GM12878 (cell line): ENCODE results near the gene DNASE2. TPM values are rescaled to one million over a fixed set of nuclear protein-coding genes. Genes with fewer than 3 reads are reported as not detected.
A peak's percentile ranks its signal among the peaks of the same experiment; 100 is the strongest.

Experiments used
- ATF2 ChIP-seq: IDR thresholded peaks from 2 replicates; pipeline ENCODE4 v1.6.1; 2012; ENCODE audit warnings: low read length, inconsistent platforms
- ATF7 ChIP-seq: fragments of 450-650 bp; IDR thresholded peaks from 2 replicates; pipeline ENCODE4 v1.6.1; 2016; ENCODE audit warnings: low read depth, mild to moderate bottlenecking
- BCL11A ChIP-seq: IDR thresholded peaks from 2 replicates; pipeline ENCODE4 v1.6.1; 2011; ENCODE audit warnings: low read depth, low read length
- HSF1 ChIP-seq: fragments of 150-350 bp; IDR thresholded peaks from 2 replicates; pipeline ENCODE4 v1.6.1; 2014; ENCODE audit warnings: mild to moderate bottlenecking, low read depth, low read length
- IRF4 ChIP-seq: IDR thresholded peaks from 2 replicates; pipeline ENCODE4 v1.6.1; 2011; ENCODE audit warnings: low read depth, low read length
- KDM1A ChIP-seq: fragments of 200-600 bp; sonication (generic); IDR thresholded peaks from 2 replicates; pipeline ENCODE4 v1.6.1; 2016; ENCODE audit warnings: borderline replicate concordance
- MEF2A ChIP-seq: IDR thresholded peaks from 2 replicates; pipeline ENCODE4 v1.6.1; 2011; ENCODE audit warnings: low read depth, mild to moderate bottlenecking, low read length, moderate library complexity; ENCODE audit not compliant: insufficient read depth
- MXI1 ChIP-seq: fragments of 150-350 bp; IDR thresholded peaks from 2 replicates; pipeline ENCODE4 v1.6.1; 2011; ENCODE audit warnings: low read depth, mild to moderate bottlenecking, inconsistent platforms, low read length, improper control_type of control experiment
- PML ChIP-seq: IDR thresholded peaks from 2 replicates; pipeline ENCODE4 v1.6.1; 2012; ENCODE audit warnings: low read length, inconsistent platforms
- POLR2AphosphoS2 ChIP-seq: IDR thresholded peaks from 2 replicates; pipeline ENCODE4 v1.6.1; 2011; ENCODE audit warnings: low read depth, mild to moderate bottlenecking, low read length, improper control_type of control experiment, moderate library complexity
- POLR2AphosphoS5 ChIP-seq: IDR thresholded peaks from 2 replicates; pipeline ENCODE4 v1.6.1; 2011; ENCODE audit warnings: mild to moderate bottlenecking, low read length, inconsistent platforms
- PRDM15 ChIP-seq: fragments of 450-650 bp; formaldehyde crosslinking; IDR thresholded peaks from 2 replicates; pipeline ENCODE4 v1.4.0; 2020; ENCODE audit warnings: mild to moderate bottlenecking, moderate library complexity
- RFX5 ChIP-seq: IDR thresholded peaks from 2 replicates; pipeline ENCODE4 v1.6.1; 2011; ENCODE audit warnings: low read depth, low read length, improper control_type of control experiment
- SUPT20H ChIP-seq: IDR thresholded peaks from 2 replicates; pipeline ENCODE4 v1.6.1; 2011; ENCODE audit warnings: low read depth, mild to moderate bottlenecking, low read length, moderate library complexity, borderline replicate concordance; ENCODE audit not compliant: control insufficient read depth
- SUZ12 ChIP-seq: fragments of 200-600 bp; sonication (generic); IDR thresholded peaks from one replicate; pipeline ENCODE4 v1.6.1; 2018; ENCODE audit warnings: antibody characterized with exemption, mild to moderate bottlenecking; ENCODE audit not compliant: unreplicated experiment
- TCF3 ChIP-seq: IDR thresholded peaks from 2 replicates; pipeline ENCODE4 v1.6.1; 2012; ENCODE audit warnings: low read depth, mild to moderate bottlenecking, low read length, borderline replicate concordance; ENCODE audit not compliant: insufficient read depth
- USF2 ChIP-seq: IDR thresholded peaks from 2 replicates; pipeline ENCODE4 v1.6.1; 2011; ENCODE audit warnings: low read depth, low read length, improper control_type of control experiment, borderline replicate concordance
- ZBTB11 ChIP-seq: fragments of 450-650 bp; formaldehyde crosslinking; IDR thresholded peaks from 2 replicates; pipeline ENCODE4 v1.5.0; 2022; ENCODE audit warnings: mild to moderate bottlenecking, missing genetic modification characterization
- polyA plus RNA-seq, 11 experiments: library from polyadenylated mRNA; depleted of rRNA in 4 of 11; unstranded in 6 of 11; stranded (reverse) in 5 of 11; fragments of >200 nt; fragmentation: Nextera tagmentation in 4 of 11; fragmentation: Illumina TruSeq in 1 of 11; extraction: Ambion mirVana in 4 of 11; extraction: Trizol in 1 of 11; gene quantifications; 1 replicate in 1 of 11; 2 replicates in 10 of 11; pipeline versions ENCODE4 v1.2.1 to v1.2.3, GENCODE V29; 2011 to 2016; ENCODE audit warnings: inconsistent platforms in 2 of 11, missing spikeins in 2 of 11, low read depth in 1 of 11
- total RNA-seq, 4 experiments: library from RNA; depleted of rRNA in 3 of 4; stranded (reverse); fragments of >200 nt in 3 of 4; fragmentation: Illumina TruSeq in 1 of 4; extraction: Trizol in 1 of 4; gene quantifications; 2 replicates each; pipeline versions ENCODE4 v1.2.1 to v1.2.3, GENCODE V29; 2013 to 2021

Gene DNASE2
- total and polyA plus RNA-seq, 10 of the 15 experiments (the other 5 are each of a cell fraction or from before 2014, with no cell fraction given) = 4.9 to 32.1 (median 22.0) TPM

GRCh38 chr19:12881172-12881808 lies at the start of gene DNASE2 (continued):
- TF ChIP-seq PRDM15 (CRISPR knock-in tag) = no peak
- no peak for TF ChIP-seq SUPT20H
- peak; percentile 20 for TF ChIP-seq USF2
- TF ChIP-seq POLR2AphosphoS5 = peak; percentile 83
- no peak for TF ChIP-seq BCL11A
- TF ChIP-seq RFX5 = peak; percentile 45; the same call in 1 of the 2 replicates
- no peak for TF ChIP-seq ZBTB11 (CRISPR knock-in tag)
- TF ChIP-seq ATF7 = peak; percentile 64
- no peak for TF ChIP-seq ATF2
- TF ChIP-seq HSF1 = no peak
- peak; percentile 61; the same call in 1 of the 2 replicates for TF ChIP-seq POLR2AphosphoS2
- TF ChIP-seq SUZ12 = no peak
- 0 out of 2 replicates have a peak, but pooled peaks have one; percentile 59 for TF ChIP-seq PML
- no peak for TF ChIP-seq MEF2A
- peak; percentile 80 for TF ChIP-seq IRF4
- no peak for TF ChIP-seq KDM1A
- TF ChIP-seq MXI1 = peak; percentile 28; the same call in 1 of the 2 replicates
- TF ChIP-seq TCF3 = peak; percentile 84; the same call in 1 of the 2 replicates
